HG02938 (cell line): Measurements from ENCODE around the gene TRMO.

ENCODE experiments used
- ATAC-seq: cut with Tn5 transposase; IDR thresholded peaks from one replicate; pipeline ENCODE4 v1.9.1; 2021; ENCODE audit warnings: mild to moderate bottlenecking, moderate library complexity; ENCODE audit not compliant: unreplicated experiment

The TRMO gene

DNA sequence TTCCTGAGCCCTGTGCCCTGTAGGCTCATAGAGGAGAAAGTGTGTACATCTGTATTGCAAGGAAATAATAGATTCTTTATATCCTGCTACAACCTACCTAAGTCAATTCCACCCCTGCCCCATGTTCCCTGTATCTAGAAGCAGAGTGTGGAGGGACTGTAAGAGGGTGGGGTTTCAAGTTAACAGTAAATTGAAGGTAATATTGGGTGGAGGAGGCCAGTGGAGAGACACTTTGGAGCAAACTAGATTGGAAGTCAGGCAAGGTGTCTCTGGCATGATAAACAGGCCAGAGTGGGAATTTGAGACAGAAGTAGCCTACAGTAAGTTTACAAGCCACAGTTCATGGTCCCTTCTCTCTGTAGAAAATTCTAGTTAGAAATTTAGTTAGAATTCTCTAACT lies 17.9 kb upstream of the TRMO start:
- ATAC-seq: no peak

DNA sequence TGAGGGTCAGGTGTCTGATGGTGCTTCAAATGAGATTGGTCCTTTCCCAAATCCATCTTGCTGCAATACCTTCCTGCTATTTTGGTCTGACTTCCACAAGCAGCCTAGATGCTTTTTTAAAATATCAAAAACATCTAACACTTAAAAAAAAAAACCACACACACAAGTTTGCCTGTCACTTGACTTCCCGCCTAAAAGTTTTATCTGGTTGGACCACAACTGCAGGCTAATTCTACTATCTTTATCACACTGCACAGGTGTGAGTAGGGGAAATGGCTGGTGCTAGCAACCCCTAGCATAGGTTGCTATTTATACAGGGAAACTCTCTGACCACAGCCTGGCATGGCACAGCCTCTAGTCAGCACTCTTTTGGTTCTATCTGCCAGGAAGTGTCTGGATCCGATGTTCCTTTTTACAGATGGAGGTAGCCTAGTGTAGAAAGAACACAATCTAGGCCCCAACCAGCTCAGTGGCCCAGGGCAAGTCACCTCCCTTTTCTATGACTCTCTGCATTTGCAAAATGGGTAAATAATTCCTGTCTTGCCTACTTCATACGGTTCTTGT lies 15.9 kb upstream of the TRMO start, which contains the start of gene HEMGN:
Gene HEMGN (minus strand): TSS at position 92 of the 564 bp plus-strand sequence. CDS start 36 bp downstream, at position 56.
- ATAC-seq: no peak

DNA sequence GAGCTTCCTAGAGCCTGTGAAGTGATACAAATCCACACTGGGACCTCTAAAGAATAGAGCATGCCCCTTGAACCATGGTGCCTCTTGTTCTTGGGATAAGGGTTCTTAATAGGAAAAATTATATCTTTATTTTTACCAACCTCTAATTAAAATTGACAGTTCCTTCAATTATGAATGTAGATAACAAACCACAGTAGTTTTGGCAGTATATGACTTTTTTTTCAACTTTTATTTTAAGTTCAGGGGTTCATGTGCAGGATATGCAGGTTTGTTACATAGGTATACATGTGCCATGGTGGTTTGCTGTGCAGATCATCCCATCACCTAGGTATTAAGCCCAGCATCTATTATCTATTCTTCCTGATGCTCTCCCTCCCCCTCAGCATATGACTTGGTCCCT lies 14.7 kb upstream of the TRMO start:
- no peak for ATAC-seq

DNA sequence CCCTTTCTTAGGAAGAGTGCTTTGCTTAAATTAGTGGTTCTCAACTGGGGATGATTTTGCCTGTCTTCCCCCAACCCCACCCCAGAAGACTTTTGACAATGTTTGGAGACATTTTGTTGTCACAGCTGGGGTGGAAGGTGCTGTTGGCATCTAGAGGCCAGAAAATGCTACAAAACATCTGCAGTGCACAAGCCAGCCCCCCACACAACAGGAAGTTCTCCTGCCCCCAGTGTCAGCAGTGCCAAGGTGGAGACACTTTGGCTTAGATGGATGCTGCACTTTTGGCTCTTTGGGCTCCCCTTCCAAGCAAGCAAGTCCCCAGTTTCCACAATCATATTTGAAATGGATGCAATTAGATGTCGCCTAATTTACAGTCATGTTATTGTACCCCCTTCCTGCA lies 13.0 kb upstream of the TRMO start:
- ATAC-seq: no peak

GRCh38 chr9:97934321-97935115 lies 12.2 kb upstream of the TRMO start:
- ATAC-seq: no peak

- ATAC-seq: no peak
These were observed 11.1 kb upstream of the TRMO start for GRCh38 chr9:97933297-97933998.

DNA sequence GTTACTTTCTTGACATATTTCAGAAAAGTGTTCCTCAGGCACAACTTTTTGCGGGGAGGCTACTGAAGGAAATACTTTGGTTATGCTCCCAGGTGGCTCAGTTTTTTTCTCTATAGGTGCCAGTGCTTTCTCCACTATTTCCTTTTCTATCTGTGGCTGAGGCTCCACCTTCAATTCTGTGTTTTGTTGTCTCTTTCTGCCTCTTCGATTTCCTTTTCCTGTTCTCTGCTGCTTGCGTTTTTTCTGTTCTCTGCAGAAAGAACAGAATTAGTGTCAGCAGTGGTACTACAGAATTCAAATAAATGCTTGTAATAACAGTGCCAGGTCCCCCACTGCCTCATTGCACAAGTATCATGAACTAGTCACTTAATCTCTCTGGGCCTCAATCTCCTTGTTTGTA lies 8.7 kb upstream of the TRMO start:
- no peak for ATAC-seq

- no peak for ATAC-seq
These were observed 6.8 kb upstream of the TRMO start for GRCh38 chr9:97928986-97929604.

DNA sequence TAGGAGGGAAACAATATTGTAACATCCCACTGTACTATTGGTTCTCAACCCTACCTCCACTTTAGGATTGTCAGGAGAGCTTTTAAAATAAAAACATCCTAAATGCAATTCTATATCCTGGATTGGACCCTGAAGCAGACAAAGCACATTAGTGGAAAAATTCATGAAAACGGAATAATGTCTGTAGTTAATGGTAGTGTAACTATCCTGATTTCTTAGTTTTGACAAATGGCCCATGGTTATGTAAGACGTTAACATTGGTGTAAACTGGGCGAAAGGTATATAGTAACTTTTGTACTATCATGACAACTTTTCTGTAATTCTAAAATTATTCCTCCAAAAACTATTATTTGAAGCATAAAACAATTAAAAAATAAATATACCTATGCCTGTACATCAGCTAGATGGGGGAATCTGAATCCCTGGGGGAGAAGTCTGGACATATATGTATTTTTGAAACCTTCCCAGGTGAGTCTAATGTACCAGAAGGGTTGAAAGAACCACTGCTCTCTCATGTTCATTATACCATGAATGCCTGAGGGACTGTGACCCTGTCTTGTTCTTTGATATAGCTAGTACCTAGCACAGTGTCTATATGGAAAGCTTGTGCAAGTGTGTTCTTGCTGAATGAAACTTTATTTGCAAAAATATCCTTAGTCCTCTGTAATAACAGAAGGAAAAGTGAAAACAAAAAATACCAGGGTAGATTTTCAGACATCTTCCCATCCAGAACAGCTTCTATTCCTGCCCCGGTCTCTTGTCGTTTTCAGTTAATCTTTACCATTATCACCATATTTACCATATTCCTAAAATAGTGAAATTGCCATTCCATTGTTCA lies 3.4 kb upstream of the TRMO start:
- no peak for ATAC-seq

DNA sequence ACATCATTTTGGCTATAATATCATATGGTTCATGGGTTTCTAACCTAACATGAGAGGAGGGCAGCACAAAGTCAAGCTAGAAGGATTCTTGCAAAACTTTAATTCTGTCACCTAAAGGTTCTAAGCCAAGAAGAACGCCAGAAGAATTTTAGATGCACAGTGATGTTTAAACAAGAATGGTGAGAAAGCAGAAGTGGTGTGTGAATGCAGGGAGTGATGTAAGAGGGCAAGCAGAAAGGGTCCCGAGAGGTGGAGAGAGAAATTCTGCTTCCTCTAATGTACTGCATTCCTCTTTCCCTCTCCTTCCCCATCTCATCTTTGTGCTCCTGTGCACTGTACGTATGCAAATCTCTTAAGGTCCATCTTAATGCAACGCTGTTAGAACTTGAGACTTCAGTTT lies 2.1 kb upstream of the TRMO start:
- ATAC-seq: no peak

- ATAC-seq: peak; percentile 35
These were observed 1.3 kb upstream of the TRMO start for GRCh38 chr9:97923529-97924108.

GRCh38 chr9:97919217-97919813 lies 3.0 kb downstream of the TRMO start:
- no peak for ATAC-seq

GRCh38 chr9:97918611-97919010 lies 3.7 kb downstream of the TRMO start:
- no peak for ATAC-seq

DNA sequence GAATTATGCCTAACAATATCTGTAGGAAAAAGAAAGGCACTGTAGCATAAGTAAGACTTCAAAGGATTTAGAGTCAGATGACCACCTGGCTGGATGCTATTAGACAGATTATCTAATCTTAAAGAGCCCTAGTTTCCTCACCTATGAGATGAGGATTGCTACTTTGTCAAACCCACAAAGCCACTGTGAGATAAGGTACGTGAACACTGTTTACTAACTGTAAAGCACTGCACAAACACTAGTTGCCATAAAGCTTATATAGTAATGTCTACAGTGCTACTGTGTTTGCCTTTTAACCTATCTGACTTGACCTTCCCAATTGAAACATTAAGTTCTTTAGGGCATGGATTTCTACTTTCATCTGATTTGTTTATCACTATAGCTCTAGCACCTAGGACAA lies 10.3 kb downstream of the TRMO start:
- no peak for ATAC-seq

GRCh38 chr9:97911528-97911927 lies 10.8 kb downstream of the TRMO start:
- ATAC-seq: no peak

- ATAC-seq: no peak
These were observed 11.9 kb downstream of the TRMO start for GRCh38 chr9:97910357-97910756.

GRCh38 chr9:97908705-97909104 lies 13.6 kb downstream of the TRMO start:
- ATAC-seq: no peak

GRCh38 chr9:97907632-97908031 lies 14.7 kb downstream of the TRMO start:
- no peak for ATAC-seq

- no peak for ATAC-seq
These were observed 15.3 kb downstream of the TRMO start for GRCh38 chr9:97907046-97907445.

- no peak for ATAC-seq
These were observed 16.0 kb downstream of the TRMO start for GRCh38 chr9:97906236-97906831.
